Activated CD8-positive, alpha-beta T cell treated with anti-CD3 and anti-CD28 coated beads, Interleukin-2, amount 10 ng/mL, durations not matched to agents 7 days and 5 days (primary cell): Measurements from ENCODE around the gene CNNM3. TPM values are rescaled to one million over a fixed set of nuclear protein-coding genes. Genes with fewer than 3 reads are reported as not detected.

ENCODE experiments used
- ATAC-seq: fragments of 150-1000 bp; cut with Tn5 transposase; one replicate; pipeline ENCODE4 v1.10.0; 2021; ENCODE audit warnings: moderate library complexity
- CTCF ChIA-PET: fragments of 350-600 bp; sonication (Branson Sonifier 250); formaldehyde crosslinking; loops from one replicate; lab custom pipeline; 2021; ENCODE audit warnings: antibody characterized with exemption; lab: Charles Lee
- POLR2A ChIA-PET: fragments of 350-600 bp; sonication (Branson Sonifier 250); formaldehyde crosslinking; loops from one replicate; lab custom pipeline; 2021; ENCODE audit warnings: antibody characterized with exemption; lab: Charles Lee
- DNase-seq: peaks from one replicate; pipeline ENCODE4 v3.0.0-alpha.2; 2020
- H3K27ac Mint-ChIP-seq: one replicate; pipeline ENCODE4 v1.8.0; 2021; ENCODE audit warnings: mild to moderate bottlenecking, mixed read lengths
- H3K27me3 Mint-ChIP-seq: one replicate; pipeline ENCODE4 v1.8.0; 2021; ENCODE audit warnings: low read depth, mixed read lengths
- H3K36me3 Mint-ChIP-seq: one replicate; pipeline ENCODE4 v1.8.0; 2021; ENCODE audit warnings: low read depth, mixed read lengths
- H3K4me1 Mint-ChIP-seq: one replicate; pipeline ENCODE4 v1.8.0; 2021; ENCODE audit warnings: low read depth, mixed read lengths
- H3K4me3 Mint-ChIP-seq: one replicate; pipeline ENCODE4 v1.8.0; 2021; ENCODE audit warnings: mild to moderate bottlenecking, mixed read lengths
- H3K9me3 Mint-ChIP-seq: one replicate; pipeline ENCODE4 v1.8.0; 2022; ENCODE audit warnings: mixed read lengths; ENCODE audit not compliant: insufficient read depth
- total RNA-seq, 2 experiments: library from RNA; stranded (reverse); gene quantifications; one replicate each; pipeline ENCODE4 v1.2.3, GENCODE V29; 2021

The CNNM3 gene
- total RNA-seq, 2 experiments from 2014 or later: 28.1 to 29.9 TPM

DNA sequence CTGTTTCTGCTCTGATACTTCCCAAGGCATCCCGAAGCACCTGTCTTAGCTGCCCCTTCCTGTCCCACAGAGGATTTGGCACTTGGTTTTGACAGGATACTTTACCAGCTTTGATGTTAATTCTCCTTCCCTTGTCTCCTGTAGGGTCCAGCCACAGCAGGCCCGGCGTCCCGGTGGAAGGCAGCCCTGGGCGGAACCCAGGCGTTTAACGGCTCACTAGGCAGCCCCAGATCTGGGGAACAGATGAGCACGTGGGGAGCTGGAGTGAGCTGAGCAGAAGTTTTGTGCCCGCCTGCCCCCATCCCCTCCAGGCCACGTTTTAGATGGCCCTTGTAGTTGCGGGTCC is 16.3 kb downstream of the CNNM3 start:
- H3K27ac Mint-ChIP-seq: no peak overlapping the region
- ChIA-PET CTCF (interaction anchor here (1.0 to 1.1 kb wide), 2 partner anchors 25 to 138 kb away, joined by 3 read pairs; partner anchors contain the start of gene ANKRD39), POLR2A (no interaction called here)
- H3K27me3 Mint-ChIP-seq: no peaks in the 10 kb centered on the region
- H3K36me3 Mint-ChIP-seq: peaks cover 65% of the 10 kb centered on the region
- DNase-seq (no peak), ATAC-seq (no peak)
- no peak overlapping the region for H3K4me3 Mint-ChIP-seq
- no peaks in the 10 kb centered on the region for H3K9me3 Mint-ChIP-seq
- H3K4me1 Mint-ChIP-seq: no peaks in the 10 kb centered on the region

DNA sequence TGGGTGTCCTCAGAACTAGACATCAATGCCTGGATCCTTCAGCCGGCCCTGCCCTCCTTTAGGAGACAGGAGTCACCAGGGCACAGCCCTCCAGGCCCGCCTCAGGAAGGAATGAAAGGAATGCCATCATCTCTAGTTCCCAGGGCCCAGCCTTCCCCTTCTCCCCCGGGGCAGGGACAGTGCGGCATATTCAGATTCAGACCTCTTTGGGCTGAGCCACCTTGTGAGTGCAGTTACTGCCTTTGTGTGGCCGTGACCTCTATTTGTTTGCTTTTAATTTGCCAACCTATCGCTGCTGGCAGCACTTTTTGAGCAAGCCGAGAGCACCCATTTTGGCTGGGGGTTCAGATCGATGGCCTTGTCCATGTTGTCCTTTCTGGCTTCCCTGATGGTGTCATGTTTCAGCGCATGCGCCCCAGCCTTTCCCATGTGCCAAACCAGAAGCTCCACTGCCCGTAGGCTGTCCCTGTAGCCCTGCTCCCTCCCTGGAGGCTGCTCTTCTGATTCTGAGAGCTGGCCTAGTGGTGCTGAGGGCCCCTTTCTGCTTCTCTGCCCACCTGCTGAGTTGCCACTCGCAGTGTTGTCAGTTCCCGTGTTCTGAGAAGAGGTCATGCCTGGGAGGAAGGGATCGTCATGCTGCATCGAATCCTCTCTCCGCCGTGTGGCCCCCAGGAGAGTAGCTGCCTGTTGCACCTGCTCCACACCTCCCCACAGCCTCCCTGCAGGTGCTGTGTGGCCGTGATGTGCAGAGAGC is 16.9 kb downstream of the CNNM3 start:
- Mint-ChIP-seq H3K4me1 (no peaks in the 10 kb centered on the region), H3K36me3 (peaks cover 62% of the 10 kb centered on the region), H3K27ac (no peak overlapping the region), H3K9me3 (no peaks in the 10 kb centered on the region), H3K27me3 (no peaks in the 10 kb centered on the region), H3K4me3 (no peak overlapping the region)
- ChIA-PET CTCF (interaction anchor here (1.0 to 1.9 kb wide), 4 partner anchors 12 to 138 kb away, joined by 3 to 7 read pairs (median 4); partner anchors contain the start of gene ANKRD39), POLR2A (no interaction called here)
- no peak for DNase-seq
- ATAC-seq: no peak

DNA sequence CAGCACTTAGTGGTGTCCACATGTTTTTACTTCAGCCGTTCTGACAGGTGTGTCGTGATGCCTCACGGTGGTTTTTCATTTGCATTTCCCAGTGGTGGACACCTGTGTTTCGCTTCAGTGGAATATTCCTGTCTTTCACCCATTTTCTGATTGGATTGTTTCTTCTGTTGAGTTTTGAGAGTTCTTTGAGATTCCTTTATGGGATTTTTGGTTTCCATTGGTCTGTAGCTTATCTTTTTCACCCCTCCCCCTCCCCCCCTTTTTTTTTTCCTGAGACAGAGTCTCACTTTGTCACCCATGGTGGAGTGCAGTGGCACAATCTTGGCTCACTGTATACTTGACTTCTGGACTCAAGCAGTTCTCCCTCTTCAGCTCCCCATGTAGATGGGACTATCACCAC is 19.8 kb downstream of the CNNM3 start:
- DNase-seq (no peak), ATAC-seq (no peak)
- no peak overlapping the region for H3K27ac Mint-ChIP-seq
- ChIA-PET CTCF (interaction anchor here (1.3 kb wide), 1 partner anchor 73 kb away, joined by 3 read pairs; no protein-coding TSS in a partner anchor), POLR2A (interaction anchor here (0.6 to 0.9 kb wide), 2 partner anchors 11 to 20 kb away, joined by 3 read pairs; no protein-coding TSS in a partner anchor)
- H3K36me3 Mint-ChIP-seq: peaks cover 47% of the 10 kb centered on the region
- H3K4me1 Mint-ChIP-seq: peaks cover 22% of the 10 kb centered on the region
- H3K4me3 Mint-ChIP-seq: no peak overlapping the region
- H3K27me3 Mint-ChIP-seq: no peaks in the 10 kb centered on the region
- H3K9me3 Mint-ChIP-seq: no peaks in the 10 kb centered on the region

DNA sequence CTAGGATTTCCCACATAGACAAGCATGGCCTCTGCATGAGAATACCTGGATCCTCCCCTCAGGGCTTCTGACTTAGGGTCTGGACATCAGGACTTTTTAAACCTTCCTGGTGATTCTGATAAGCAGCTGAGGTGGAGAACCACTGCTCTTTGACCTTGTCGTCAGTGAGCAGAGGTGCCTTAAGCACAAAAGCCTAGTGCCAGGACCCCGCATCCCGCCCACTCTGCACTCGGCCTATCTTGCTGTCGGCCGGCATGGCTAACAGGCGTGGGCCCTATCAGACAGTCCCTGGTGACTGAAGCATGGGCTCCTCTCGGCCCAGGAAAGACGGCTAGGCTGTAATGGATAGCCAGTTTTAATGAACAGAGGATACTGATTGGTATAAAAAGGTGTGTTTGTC is 21.5 kb downstream of the CNNM3 start:
- no peak overlapping the region for H3K27ac Mint-ChIP-seq
- peaks cover 40% of the 10 kb centered on the region for H3K36me3 Mint-ChIP-seq
- POLR2A ChIA-PET: interaction anchor here (1.3 to 1.7 kb wide), 3 partner anchors 10 to 20 kb away, joined by 4 to 5 read pairs (median 4); no protein-coding TSS in a partner anchor
- CTCF ChIA-PET: interaction anchor here (0.8 kb wide), 1 partner anchor 20 kb away, joined by 5 read pairs; the partner anchor contains the start of gene ANKRD39
- H3K27me3 Mint-ChIP-seq: no peaks in the 10 kb centered on the region
- H3K4me3 Mint-ChIP-seq: no peak overlapping the region
- no peaks in the 10 kb centered on the region for H3K9me3 Mint-ChIP-seq
- ATAC-seq (no peak), DNase-seq (no peak)
- peaks cover 25% of the 10 kb centered on the region for H3K4me1 Mint-ChIP-seq

DNA sequence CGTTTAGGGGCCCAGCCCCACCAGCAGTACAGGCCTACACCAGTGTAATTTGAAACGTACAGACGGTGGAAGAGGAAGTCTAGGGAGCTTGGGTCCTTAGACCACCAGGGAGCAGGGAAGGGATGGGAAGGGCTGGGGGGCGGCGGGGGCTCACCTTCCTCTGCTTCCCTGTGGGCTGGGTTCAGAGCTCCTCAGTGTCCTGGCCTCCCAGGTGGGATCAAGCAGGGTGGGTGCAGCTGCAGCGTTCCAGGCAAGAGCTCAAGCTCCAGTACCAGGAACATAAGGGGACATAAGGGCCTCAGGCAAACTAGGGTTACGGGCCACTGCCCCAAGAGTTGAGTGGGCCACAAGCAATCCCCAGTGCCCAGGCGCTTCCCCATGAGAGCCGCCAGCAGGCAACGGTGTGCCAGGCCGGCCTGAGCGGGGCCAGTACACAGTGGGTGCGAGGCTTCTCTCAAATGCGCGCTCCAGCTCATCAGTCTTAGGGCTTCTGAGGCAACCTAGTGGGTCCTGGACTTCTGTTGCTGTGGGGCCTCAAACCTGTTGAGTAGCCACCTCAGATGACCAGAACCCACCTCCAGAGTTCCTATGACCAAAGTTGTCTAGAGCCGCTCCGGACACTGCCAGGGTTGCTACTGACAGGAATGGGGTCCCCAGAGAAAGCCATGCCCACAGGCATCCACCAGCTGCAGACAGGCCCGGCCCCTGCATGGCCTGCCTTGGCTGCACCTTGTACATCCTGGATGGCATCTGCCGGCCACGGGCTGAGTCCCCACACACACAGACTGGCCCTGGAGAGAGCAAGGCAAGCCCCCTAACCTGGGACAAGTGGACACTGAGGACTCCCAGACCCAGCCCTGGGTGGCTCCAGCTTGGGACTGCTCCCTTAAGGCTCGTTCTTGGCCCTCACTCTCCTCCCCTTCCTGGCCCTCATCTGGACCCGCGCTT is 22.6 kb downstream of the CNNM3 start:
- ATAC-seq (no peak), DNase-seq (peak; percentile 21)
- CTCF ChIA-PET: no interaction called here
- H3K27me3 Mint-ChIP-seq: no peaks in the 10 kb centered on the region
- H3K4me1 Mint-ChIP-seq: peaks cover 29% of the 10 kb centered on the region
- peak overlapping the region; percentile 81 for H3K27ac Mint-ChIP-seq
- peaks cover 39% of the 10 kb centered on the region for H3K36me3 Mint-ChIP-seq
- H3K4me3 Mint-ChIP-seq: peak overlapping the region; percentile 56
- no peaks in the 10 kb centered on the region for H3K9me3 Mint-ChIP-seq
- POLR2A ChIA-PET: interaction anchor here (0.6 to 2.3 kb wide), 5 partner anchors 9 to 21 kb away, joined by 3 to 12 read pairs (median 4); partner anchors contain the start of gene ANKRD39

DNA sequence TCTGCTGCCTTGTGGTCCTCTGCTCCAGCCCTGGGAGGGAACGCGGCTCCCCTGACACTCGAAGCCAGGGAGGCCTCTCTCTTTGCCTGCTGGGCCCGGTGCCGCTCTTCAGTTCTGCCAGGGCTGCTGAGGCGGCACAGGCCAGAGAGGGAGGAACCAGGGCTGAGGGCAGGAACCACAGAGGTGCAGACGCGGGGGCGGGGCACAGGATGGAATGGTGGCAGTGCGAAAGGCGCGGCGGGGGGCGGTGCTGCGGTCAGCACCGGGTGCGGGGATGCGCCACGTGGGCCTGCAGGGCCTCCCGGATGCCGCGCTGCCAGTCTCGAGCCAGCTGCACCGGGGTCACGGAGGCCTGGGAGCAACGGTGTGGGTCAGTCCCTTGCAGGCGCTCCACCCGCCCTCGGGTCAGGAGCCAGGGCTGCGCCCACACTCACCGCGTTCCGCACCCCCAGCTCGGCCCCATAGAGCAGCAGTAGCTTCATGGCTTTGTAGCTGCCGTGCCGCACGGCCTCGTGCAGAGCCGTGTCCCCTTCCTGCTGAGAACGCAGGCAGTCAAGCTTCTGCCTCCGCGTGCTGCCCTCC is 23.3 kb downstream of the CNNM3 start:
- CTCF ChIA-PET: interaction anchor here (0.8 to 2.6 kb wide), 4 partner anchors 19 to 124 kb away, joined by 4 to 10 read pairs (median 4); partner anchors contain the start of genes ANKRD39 and CNNM3
- Mint-ChIP-seq H3K27me3 (no peaks in the 10 kb centered on the region), H3K9me3 (no peaks in the 10 kb centered on the region), H3K4me3 (peak overlapping the region; percentile 56), H3K27ac (peak overlapping the region; percentile 81), H3K36me3 (peaks cover 37% of the 10 kb centered on the region), H3K4me1 (peaks cover 29% of the 10 kb centered on the region)
- DNase-seq (peak; percentile 90), ATAC-seq (peak; percentile 94)
- POLR2A ChIA-PET: interaction anchor here (0.6 to 2.3 kb wide), 6 partner anchors 8 to 124 kb away, joined by 3 to 12 read pairs (median 4); partner anchors contain the start of gene ANKRD39

DNA sequence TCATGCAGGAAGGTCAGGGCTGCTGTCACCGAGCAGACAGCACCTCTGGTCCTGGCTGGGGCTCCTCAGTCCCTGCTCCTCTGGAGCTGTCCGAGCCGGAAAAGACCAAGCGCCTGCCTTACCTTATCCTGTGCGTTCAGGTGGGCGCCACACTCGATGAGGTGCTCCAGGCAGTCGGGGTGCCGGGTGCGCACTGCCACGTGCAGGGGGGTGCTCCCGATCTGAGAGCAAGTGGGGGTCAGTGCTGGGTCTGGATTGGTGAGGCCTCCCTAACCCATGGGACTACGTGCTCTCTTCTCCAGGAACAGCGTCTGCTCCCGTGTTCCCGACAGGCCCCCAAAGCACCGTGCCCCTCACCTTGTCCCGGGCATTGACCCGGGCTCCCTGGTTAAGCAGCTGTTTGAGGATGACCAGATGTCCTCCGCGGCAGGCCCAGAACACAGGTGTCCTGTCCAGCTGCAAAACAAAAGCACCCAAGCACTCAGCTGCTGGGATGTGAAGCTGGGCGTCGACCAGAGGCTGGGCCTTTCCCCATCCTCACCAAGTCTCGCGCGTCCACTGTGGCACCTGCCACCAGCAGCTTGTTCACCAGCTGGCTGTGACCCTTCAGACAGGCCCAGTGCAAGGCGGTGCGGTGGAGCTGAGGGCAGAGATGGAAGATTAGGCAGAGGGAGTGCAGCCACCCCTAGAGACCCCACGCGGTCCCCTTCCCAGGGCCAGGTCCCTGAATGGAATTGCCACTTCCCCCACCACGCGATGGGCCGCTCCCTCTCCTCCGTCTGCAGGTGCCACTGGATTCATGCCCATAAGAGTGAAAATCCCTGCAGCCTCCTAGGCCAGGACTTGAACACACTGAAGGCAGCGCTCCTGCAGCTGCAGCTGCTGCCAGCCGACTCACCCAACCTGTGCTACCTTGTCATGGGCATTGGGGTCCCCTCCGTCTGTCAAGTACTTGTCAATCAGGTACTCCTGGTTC is 24.1 kb downstream of the CNNM3 start:
- DNase-seq (no peak), ATAC-seq (no peak)
- CTCF ChIA-PET: interaction anchor here (0.8 to 2.6 kb wide), 5 partner anchors 18 to 123 kb away, joined by 3 to 10 read pairs (median 4); partner anchors contain the start of genes ANKRD39 and CNNM3
- peaks cover 33% of the 10 kb centered on the region for H3K4me1 Mint-ChIP-seq
- H3K4me3 Mint-ChIP-seq: peak overlapping the region; percentile 5
- H3K9me3 Mint-ChIP-seq: no peaks in the 10 kb centered on the region
- POLR2A ChIA-PET: interaction anchor here (0.6 to 2.3 kb wide), 4 partner anchors 8 to 123 kb away, joined by 3 to 12 read pairs (median 3); partner anchors contain the start of gene ANKRD39
- H3K27me3 Mint-ChIP-seq: no peaks in the 10 kb centered on the region
- H3K27ac Mint-ChIP-seq: peak overlapping the region; percentile 72
- H3K36me3 Mint-ChIP-seq: peaks cover 35% of the 10 kb centered on the region

DNA sequence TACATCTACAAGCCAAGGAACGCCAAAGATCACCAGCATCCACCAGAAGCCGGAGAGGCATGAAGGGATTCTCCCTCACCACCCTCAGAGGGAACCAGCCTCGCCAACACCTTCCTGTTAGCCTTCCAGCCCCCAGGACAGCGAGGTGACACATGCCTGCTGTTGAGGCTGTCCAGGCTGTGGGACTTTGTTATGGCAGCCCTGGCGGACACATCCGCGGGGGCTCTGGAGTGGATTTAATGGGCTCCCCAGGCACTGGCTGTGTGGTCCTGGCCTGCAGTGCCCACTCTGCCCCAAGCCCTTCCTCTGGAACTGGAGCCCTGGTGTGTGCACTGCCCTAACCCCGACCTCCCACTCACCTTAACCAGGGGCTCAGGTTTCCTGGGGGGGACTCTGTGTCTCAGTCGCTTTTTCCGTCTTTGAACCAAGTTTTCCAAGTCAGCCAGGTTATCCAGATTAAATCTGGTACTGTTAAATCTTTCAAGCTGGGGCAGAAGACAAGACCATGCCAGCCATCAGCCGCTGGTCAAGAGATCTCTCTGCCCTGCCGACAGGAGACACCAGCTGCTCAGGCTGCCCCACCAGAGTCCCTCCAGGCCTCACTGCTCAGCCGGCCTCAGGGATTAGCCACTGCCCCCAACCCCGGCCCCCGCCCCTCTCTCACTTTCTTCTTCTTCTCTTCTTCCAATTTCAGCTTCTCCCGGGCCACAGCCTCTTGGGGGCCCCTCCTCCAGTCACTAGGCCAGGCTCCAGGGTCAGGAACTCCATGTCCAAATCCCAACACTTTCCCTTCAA is 25.8 kb downstream of the CNNM3 start:
- no peak for DNase-seq
- Mint-ChIP-seq H3K36me3 (peaks cover 35% of the 10 kb centered on the region), H3K27me3 (no peaks in the 10 kb centered on the region), H3K9me3 (no peaks in the 10 kb centered on the region), H3K4me3 (no peak overlapping the region), H3K27ac (no peak overlapping the region), H3K4me1 (peaks cover 33% of the 10 kb centered on the region)
- ChIA-PET POLR2A (interaction anchor here (0.9 kb wide), 1 partner anchor 112 kb away, joined by 3 read pairs; no protein-coding TSS in a partner anchor), CTCF (interaction anchor here (0.7 to 2.6 kb wide), 5 partner anchors 16 to 271 kb away, joined by 3 to 11 read pairs (median 4); partner anchors contain the start of genes ANKRD36, ANKRD39 and CNNM3)
- no peak for ATAC-seq

DNA sequence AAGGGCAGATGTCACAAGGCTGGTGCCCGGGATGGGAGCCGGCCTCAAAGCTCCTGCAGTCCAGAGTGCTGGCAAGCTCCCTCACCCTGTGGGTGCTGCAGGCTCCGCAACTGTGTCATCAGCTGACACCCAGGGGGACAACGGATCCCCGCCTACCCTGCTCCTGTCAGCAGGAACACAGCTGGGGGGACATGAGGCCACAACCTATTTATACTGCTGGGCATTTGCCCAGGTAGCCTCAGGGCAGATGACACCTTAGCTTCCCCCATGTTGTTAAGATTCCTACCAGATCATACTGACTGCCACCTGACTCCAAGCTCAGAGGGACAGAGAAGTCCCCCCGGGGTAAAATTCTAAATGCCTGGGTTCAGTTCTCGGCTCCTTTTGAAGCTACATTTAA is 26.5 kb downstream of the CNNM3 start:
- ChIA-PET CTCF (interaction anchor here (0.7 to 1.8 kb wide), 6 partner anchors 15 to 271 kb away, joined by 3 to 11 read pairs (median 4); partner anchors contain the start of genes ANKRD36, ANKRD39 and CNNM3), POLR2A (interaction anchor here (0.9 kb wide), 1 partner anchor 111 kb away, joined by 3 read pairs; no protein-coding TSS in a partner anchor)
- Mint-ChIP-seq H3K27me3 (no peaks in the 10 kb centered on the region), H3K36me3 (peaks cover 36% of the 10 kb centered on the region), H3K9me3 (no peaks in the 10 kb centered on the region), H3K4me1 (peaks cover 33% of the 10 kb centered on the region), H3K4me3 (no peak overlapping the region), H3K27ac (no peak overlapping the region)
- DNase-seq (no peak), ATAC-seq (no peak)
